CD4-positive, alpha-beta T cell treated with Interleukin-6 for 4 hours (primary cell): Measurements from ENCODE around the gene KRTAP1-5.
"Not testable (repeated sequence)": the region's sequence is repeated elsewhere in the genome, so short reads cannot be mapped to it uniquely, and the experiment has no call there.

Source experiments
- DNase-seq: peaks from one replicate; pipeline ENCODE4 v3.0.0-alpha.2; 2020; ENCODE audit warnings: mixed read lengths

Gene KRTAP1-5

DNA sequence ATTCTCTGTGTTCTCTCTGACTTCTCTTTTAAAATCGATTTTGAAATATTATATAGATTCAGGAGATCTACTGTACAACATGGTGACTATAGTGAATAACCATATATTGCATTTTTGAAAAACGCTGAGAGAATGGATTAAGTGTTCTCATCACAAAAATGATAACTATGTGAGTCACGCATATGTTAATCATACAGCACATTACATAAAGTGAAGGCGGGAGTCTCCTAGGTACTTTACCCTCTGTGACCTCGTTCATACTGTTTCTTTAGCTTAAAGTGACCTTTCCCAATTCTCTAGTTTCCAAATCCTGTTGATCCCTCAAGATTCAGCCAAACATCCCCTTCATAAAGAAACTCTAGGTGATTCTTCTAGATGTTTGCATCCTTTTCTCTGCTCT, 24.2 kb downstream of the KRTAP1-5 start:
- no peak for DNase-seq

DNA sequence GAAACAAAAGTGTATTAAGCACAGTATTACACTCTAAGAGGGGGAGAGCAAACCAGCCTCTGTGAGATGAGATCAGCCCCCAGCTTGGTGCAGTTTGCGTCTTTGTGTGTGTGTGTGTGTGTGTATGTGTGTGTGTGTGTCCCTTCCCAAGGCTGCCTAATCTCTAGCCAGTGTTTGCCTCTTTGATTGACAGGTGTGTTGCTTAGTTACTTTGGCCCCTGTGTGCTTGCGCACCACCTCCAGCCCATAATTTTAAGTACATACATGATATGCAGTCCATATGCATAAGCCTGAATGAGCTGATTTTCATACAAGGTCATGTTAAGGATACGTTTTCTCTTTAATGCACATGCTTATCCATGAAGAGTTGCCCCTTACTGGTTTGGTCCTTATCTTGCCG, 25.2 kb downstream of the KRTAP1-5 start:
- DNase-seq, result no peak

DNA sequence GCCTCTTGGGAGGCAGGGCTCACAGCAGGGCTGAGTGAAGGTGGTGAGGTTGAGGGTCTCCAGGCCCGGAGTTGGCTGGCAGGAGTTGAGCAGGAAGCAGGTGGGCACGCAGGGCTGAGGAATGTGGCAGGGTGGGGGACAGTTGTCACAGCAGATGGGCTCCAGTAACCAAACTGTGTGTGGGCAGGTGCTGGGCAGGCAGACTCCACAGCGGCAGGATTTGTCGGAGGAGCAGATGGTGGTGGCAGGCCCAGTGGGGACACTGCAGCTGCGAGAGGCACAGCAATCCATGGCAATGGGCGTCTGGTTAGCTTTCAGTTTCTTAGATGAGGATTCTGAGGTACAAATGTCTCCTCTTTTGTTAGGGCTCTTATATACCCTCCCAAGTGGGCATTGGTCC, 27.4 kb downstream of the KRTAP1-5 start, which contains the start of gene KRTAP3-2:
Gene KRTAP3-2 (minus strand): TSS at position 344 of the 400 bp plus-strand sequence. CDS start 53 bp downstream, at position 291.
- not testable (repeated sequence) for DNase-seq

DNA sequence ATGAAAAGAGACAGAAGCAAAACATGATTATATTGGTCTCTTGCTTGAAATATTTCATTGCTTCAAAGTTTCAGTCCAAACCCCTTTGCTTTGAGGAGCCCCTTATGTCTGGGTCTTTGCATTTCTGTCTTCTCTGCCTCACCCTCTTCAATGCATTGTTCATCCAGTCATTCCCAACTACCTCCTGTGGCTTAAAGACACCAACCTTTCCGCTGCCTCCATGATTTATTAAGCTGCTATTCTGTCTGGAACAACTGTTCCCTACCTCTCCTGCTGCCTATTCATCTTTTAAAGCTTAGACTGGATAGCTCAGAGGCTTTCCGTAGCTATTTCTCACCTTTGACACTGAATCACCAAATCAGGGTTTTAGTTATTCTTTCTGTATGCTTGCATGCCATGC, 29.6 kb downstream of the KRTAP1-5 start:
- no peak for DNase-seq

DNA sequence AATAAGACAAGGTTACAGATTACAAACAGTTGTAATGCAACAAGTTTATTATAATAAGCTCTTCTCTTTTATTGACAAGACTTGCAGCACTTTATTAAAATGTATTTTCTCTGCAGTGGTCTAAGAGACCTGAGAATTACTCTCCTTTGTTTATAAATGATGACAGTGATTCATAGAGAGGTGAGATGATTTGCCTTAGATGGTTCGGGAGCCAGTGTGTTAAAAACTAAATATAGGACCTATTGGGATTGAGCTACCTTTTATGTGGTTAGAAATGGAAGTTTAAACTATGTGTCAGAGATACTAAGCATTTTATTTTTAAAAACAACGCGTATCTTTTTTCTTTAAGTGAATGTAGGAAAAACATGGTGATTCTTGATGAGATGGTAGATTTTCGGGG, 30.2 kb downstream of the KRTAP1-5 start:
- no peak for DNase-seq

DNA sequence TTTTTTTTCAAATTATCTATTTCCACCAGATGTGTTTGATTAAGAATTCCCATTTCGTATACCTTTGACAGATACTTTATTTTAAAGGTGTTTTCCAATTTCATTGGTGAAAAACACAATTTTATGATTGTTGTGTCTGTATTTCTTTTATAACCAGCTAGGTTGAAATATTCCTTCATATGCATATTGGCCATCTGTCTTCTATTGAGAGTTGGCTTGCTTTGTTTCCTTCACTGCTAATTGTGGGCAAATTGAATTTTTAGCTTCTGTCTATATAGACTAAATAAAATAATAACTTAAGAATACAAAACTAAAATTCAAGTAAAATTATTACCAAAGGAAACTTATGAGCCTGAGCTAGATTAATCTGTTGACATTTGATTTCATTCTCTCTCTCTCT, 31.9 kb downstream of the KRTAP1-5 start:
- no peak for DNase-seq

DNA sequence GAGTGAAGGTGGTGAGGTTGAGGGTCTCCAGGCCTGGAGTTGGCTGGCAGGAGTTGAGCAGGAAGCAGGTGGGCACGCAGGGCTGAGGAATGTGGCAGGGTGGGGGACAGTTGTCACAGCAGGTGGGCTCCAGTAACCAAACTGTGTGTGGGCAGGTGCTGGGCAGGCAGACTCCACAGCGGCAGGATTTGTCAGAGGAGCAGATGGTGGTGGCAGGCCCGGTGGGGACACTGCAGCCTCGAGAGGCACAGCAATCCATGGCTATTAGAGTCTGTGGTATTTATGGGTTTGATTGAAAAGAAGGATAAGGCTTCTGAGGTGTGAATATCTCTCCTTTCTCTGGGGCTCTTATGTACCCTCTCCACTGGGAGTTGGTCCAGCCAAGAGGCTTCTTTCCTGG, 33.2 kb downstream of the KRTAP1-5 start, which contains the start of gene KRTAP3-3:
Gene KRTAP3-3 (minus strand): TSS at position 326 of the 400 bp plus-strand sequence. CDS start 67 bp downstream, at position 259.
- no peak for DNase-seq

DNA sequence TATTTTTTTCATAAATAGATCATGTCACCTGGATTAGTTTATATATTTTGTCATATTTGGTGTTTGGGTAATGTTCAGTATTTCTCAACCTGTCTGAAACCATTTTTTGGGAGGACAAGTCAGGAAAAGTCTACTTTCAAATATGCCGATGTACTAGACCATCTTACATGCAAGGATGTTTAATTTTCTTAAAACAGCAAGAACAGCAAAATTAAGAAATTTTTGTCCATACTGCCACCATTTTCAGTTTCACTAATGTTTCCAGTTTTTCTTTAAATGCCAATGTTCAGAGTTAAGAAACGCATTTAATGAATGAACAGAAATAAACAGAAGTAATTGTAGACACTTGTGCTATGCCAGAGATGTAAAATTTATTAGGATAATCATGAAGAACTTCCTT, 33.9 kb downstream of the KRTAP1-5 start:
- no peak for DNase-seq

DNA sequence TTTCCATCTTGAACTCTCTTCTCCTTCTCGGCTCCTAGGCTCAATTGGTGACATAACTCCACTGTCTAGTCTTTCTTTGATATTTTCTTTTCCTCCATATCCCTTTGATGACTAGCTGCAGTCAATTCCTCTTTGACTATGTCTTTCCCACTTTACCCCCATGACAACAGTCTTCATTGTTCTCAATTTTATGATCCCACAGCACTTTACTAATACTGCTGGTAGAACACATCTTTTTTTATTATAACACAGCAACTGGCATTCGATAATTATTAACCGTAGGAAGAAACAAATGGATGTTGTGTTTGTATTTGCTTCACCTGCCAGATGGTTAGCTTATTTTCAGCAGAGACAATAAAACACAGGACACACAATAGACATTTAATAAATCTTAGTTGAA, 34.3 kb downstream of the KRTAP1-5 start:
- DNase-seq, result no peak

DNA sequence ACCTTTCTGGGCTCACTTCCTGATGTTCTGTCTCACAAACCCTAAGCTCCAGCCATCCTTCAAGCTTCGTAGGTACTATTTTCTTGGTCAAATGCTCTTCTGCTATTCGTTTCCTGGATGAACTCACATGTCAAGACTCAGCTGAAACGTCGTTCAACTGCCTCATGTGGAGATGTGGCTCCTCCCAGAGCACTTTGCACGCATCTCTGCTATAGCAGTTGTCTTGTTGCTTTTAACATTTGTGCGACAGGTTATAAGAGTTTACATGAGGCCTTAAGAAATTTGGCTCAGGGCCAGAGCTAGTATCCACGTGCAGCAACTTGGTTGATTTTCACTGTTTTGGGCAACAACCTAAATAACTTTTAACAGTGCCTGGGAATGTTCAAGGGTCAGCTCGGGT, 40.1 kb downstream of the KRTAP1-5 start:
- DNase-seq, result no peak

DNA sequence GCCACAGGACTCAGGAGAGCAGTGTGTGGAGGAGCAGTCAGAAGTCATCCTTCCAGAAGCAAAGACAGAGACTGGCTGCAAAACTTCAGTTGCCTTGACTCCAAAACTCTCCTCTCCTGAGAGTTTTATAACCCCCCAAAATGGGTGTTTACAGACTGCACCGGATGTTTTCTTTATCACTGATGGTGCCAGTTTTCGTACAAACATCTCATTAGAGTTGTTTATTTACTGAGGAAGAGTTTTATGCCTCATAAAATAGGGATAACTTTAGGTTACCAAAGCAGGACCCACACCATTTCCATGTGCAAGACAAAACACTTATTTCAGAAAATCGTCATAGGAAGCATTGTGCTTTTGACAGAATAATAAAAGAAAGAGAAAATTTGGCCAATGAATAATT, 42.8 kb downstream of the KRTAP1-5 start, which contains the start of gene KRT40:
Gene KRT40 (minus strand): TSS at position 101 of the 400 bp plus-strand sequence. CDS start 53 bp downstream, at position 48.
- DNase-seq, result no peak

DNA sequence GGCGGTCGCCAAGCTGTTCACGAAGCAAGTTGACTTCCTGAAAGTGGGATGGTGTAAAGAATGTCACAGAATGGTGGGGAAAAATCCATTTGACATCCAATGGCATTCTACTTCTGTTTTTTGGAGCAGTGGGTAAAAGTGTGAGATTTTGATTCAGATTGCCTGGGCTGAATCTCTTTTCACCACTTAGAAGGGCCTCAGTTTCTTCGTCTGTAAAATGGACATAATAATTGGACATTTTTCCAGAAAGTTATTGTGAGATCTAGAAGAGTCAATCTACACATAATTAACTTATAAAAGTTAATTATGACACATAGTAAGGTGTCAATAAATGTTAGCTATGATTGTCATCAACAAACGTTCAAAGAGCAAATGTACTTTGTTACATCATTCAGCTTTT, 45.9 kb downstream of the KRTAP1-5 start:
- no peak for DNase-seq

DNA sequence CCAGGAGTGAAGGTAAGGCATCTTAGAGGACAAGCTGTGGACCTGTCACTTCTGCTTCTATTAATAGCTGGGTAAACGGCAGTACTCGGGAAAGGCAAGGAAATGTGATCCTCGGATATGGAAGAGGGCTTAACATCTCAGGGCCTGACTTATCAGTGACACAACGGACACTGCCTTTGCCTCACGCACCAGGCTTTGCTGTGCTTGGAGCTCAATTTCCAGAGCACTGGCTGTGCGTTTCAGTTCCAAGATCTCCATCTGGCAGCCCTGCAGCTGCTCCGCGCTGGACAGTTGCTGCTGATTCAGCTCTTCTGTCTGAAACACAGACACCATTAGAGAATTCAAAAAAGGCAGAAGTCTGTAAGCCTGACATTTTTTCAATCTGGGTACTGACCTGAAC, 46.4 kb downstream of the KRTAP1-5 start:
- no peak for DNase-seq

DNA sequence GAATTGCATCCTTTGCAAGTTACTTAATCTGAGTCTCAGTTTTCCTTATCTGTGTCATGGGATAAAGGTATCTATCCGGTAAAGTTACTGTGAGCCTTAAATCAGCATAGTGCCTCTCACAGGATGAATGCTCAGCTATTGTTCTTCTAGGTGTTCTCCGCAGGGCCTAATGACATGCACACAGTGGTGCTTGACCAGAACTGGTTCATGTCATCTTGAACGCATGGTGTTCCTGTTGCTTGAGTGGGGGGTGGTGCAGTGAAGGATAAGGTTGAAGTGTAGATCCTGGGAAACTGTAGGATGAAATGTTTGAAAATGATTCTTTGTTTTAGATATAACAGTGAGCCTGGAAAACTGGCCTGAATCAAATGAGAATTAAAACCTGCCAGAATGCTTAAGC, 46.9 kb downstream of the KRTAP1-5 start:
- no peak for DNase-seq

DNA sequence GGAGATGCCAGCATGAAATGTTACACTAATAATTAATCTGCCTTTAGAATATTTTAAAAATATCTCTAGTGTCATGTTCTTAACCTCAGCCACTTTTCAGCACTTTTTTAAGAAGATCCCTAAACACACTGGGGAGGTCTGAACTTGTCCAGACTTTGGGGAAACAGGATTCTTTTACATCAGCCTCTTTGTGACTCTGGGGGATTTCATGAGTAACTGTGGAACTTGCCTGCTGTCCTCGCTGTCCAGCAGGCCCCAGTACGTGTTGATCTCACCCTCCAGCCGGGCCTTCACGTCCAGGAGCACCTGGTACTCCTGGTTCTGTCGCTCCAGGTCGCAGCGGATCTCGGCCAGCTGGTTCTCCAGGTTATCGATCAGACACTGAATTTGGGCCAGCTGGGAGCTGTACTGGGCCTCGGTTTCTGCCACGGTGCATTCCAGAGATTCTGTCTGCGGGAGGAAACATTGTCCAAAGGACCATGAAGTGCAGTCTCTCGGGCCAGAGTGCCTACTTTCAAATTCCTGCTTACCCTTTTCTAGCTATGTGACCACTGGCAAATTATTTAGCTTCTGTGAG, 48.3 kb downstream of the KRTAP1-5 start:
- no peak for DNase-seq
